CD4-positive, alpha-beta memory T cell (primary cell): Measurements from ENCODE around the gene MLXIP. TPM values are rescaled to one million over a fixed set of nuclear protein-coding genes. Genes with fewer than 3 reads are reported as not detected.

Source experiments
- CTCF ChIA-PET: fragments of 350-600 bp; sonication (Branson Sonifier 250); formaldehyde crosslinking; loops from one replicate; lab custom pipeline; 2021; ENCODE audit warnings: inconsistent platforms; ENCODE audit not compliant: partially characterized antibody; lab: Charles Lee
- POLR2A ChIA-PET: fragments of 350-600 bp; sonication (Branson Sonifier 250); formaldehyde crosslinking; loops from one replicate; lab custom pipeline; 2021; ENCODE audit not compliant: partially characterized antibody; lab: Charles Lee
- DNase-seq, 5 donors: peaks; one replicate each; pipeline versions ENCODE4 v3.0.0 to v3.0.0-alpha.2; 2020 to 2022; ENCODE audit warnings: mixed read lengths in 1 of 5
- H3K27ac ChIP-seq: one replicate; pipeline ENCODE4 v1.7.0; 2013; ENCODE audit warnings: low read depth, low read length
- H3K27me3 ChIP-seq: 2 replicates; pipeline ENCODE4 v1.7.0; 2013; ENCODE audit warnings: mild to moderate bottlenecking, low read length, moderate library complexity; ENCODE audit not compliant: insufficient read depth
- H3K36me3 ChIP-seq: 2 replicates; pipeline ENCODE4 v1.7.0; 2013; ENCODE audit warnings: mild to moderate bottlenecking, low read length, moderate library complexity; ENCODE audit not compliant: insufficient read depth
- H3K4me1 ChIP-seq: 2 replicates; pipeline ENCODE4 v1.7.0; 2013; ENCODE audit warnings: mild to moderate bottlenecking, low read length, moderate library complexity; ENCODE audit not compliant: insufficient read depth
- H3K4me3 ChIP-seq, 2 donors: one replicate each; pipeline ENCODE4 v1.7.0; 2013; ENCODE audit warnings: low read length in 2 of 2, mild to moderate bottlenecking in 1 of 2
- H3K9me3 ChIP-seq, 2 donors: one replicate each; pipeline ENCODE4 v1.7.0; 2013; ENCODE audit warnings: low read length in 2 of 2, control low read depth in 1 of 2; ENCODE audit not compliant: control insufficient read depth in 1 of 2
- H3K27ac Mint-ChIP-seq, 7 donors: one replicate each; pipeline ENCODE4 v1.8.0; 2020 to 2021; ENCODE audit warnings: mixed read lengths in 7 of 7, mild to moderate bottlenecking in 6 of 7, inconsistent platforms in 3 of 7, moderate library complexity in 3 of 7
- H3K27me3 Mint-ChIP-seq, 2 donors: one replicate each; pipeline ENCODE4 v1.8.0; 2020 to 2021; ENCODE audit warnings: mixed read lengths in 2 of 2
- H3K36me3 Mint-ChIP-seq, 2 donors: one replicate each; pipeline ENCODE4 v1.8.0; 2020 to 2021; ENCODE audit warnings: mixed read lengths in 2 of 2, inconsistent platforms in 1 of 2, mild to moderate bottlenecking in 1 of 2
- H3K4me1 Mint-ChIP-seq, 4 donors: one replicate each; pipeline ENCODE4 v1.8.0; 2020 to 2021; ENCODE audit warnings: mixed read lengths in 4 of 4, mild to moderate bottlenecking in 1 of 4
- H3K4me3 Mint-ChIP-seq, 8 donors: one replicate each; pipeline ENCODE4 v1.8.0; 2020 to 2021; ENCODE audit warnings: mixed read lengths in 8 of 8, mild to moderate bottlenecking in 7 of 8, moderate library complexity in 6 of 8, inconsistent platforms in 3 of 8
- H3K9me3 Mint-ChIP-seq, 8 donors: one replicate each; pipeline ENCODE4 v1.8.0; 2020 to 2021; ENCODE audit warnings: mixed read lengths in 8 of 8, mild to moderate bottlenecking in 5 of 8, inconsistent platforms in 3 of 8, moderate library complexity in 1 of 8
- intact Hi-C: fragments of 100-400 bp; cut with micrococcal nuclease; formaldehyde crosslinking; loops from one replicate; pipeline ENCODE4 v1.15.1; 2023
- polyA plus RNA-seq, 2 donors: library from polyadenylated mRNA; unstranded; fragments of 300-500 nt; fragmentation: Illumina TruSeq; gene quantifications; one replicate each; pipeline ENCODE4 v1.2.3, GENCODE V29; 2021
- total RNA-seq, 2 experiments: library from RNA; stranded (reverse); gene quantifications; one replicate each; pipeline ENCODE4 v1.2.3, GENCODE V29; 2021

The MLXIP gene
- total and polyA plus RNA-seq, 4 experiments from 2014 or later = 2.7 to 88.1 (median 51.7) TPM

- Histone ChIP-seq H3K27me3 (no peaks in the 10 kb centered on the region), H3K4me3 (no peak overlapping the region), H3K27ac (no peak overlapping the region), H3K36me3 (no peaks in the 10 kb centered on the region), H3K9me3 (no peaks in the 10 kb centered on the region), H3K4me1 (peaks cover 79% of the 10 kb centered on the region)
- intact Hi-C loops = no loop called here
- H3K4me1 Mint-ChIP-seq = peaks cover 34 to 54% (median 46%) of the 10 kb centered on the region in 4 donors
- H3K27ac Mint-ChIP-seq = peak overlapping the region in 6 of 7 donors; percentile 15 to 81 (median 68)
- H3K9me3 Mint-ChIP-seq = no peaks in the 10 kb centered on the region
- CTCF ChIA-PET = interaction anchor here (1.7 to 2.1 kb wide), 3 partner anchors 9 to 42 kb away, joined by 4 to 7 read pairs (median 6); no protein-coding TSS in a partner anchor
- no peaks in the 10 kb centered on the region for H3K27me3 Mint-ChIP-seq
- peaks cover 1 to 2% of the 10 kb centered on the region in 2 donors for H3K36me3 Mint-ChIP-seq
- peak overlapping the region in 1 of 8 donors; percentile 4 for H3K4me3 Mint-ChIP-seq
- POLR2A ChIA-PET = interaction anchor here (1.2 to 3.9 kb wide), 3 partner anchors 11 to 18 kb away, joined by 3 to 31 read pairs (median 8); partner anchors contain the start of gene MLXIP
- DNase-seq = no peak
Observed at GRCh38 chr12:122096591-122097149, 18.1 kb downstream of the MLXIP start.

- H3K27me3 Mint-ChIP-seq = no peaks in the 10 kb centered on the region
- no peaks in the 10 kb centered on the region for H3K9me3 Mint-ChIP-seq
- intact Hi-C loops = no loop called here
- no peaks in the 10 kb centered on the region for H3K27me3 ChIP-seq
- H3K36me3 Mint-ChIP-seq = peaks cover 0 to 2% of the 10 kb centered on the region in 2 donors
- POLR2A ChIA-PET = interaction anchor here (0.7 to 3.9 kb wide), 3 partner anchors 16 to 1134 kb away, joined by 3 to 31 read pairs (median 5); partner anchors contain the start of gene MLXIP
- no peaks in the 10 kb centered on the region for H3K9me3 ChIP-seq
- no peaks in the 10 kb centered on the region for H3K36me3 ChIP-seq
- no peak overlapping the region for H3K4me3 ChIP-seq
- H3K27ac Mint-ChIP-seq = peak overlapping the region; percentile 42 to 93 (median 88)
- H3K27ac ChIP-seq = no peak overlapping the region
- DNase-seq = no peak
- peak overlapping the region in 2 of 8 donors; percentile 21 to 59 for H3K4me3 Mint-ChIP-seq
- CTCF ChIA-PET = interaction anchor here (1.7 to 2.1 kb wide), 4 partner anchors 8 to 43 kb away, joined by 4 to 7 read pairs (median 6); no protein-coding TSS in a partner anchor
- peaks cover 38 to 62% (median 52%) of the 10 kb centered on the region in 4 donors for H3K4me1 Mint-ChIP-seq
- H3K4me1 ChIP-seq = peaks cover 80% of the 10 kb centered on the region
Observed at GRCh38 chr12:122097584-122097926, 19.0 kb downstream of the MLXIP start.

DNA sequence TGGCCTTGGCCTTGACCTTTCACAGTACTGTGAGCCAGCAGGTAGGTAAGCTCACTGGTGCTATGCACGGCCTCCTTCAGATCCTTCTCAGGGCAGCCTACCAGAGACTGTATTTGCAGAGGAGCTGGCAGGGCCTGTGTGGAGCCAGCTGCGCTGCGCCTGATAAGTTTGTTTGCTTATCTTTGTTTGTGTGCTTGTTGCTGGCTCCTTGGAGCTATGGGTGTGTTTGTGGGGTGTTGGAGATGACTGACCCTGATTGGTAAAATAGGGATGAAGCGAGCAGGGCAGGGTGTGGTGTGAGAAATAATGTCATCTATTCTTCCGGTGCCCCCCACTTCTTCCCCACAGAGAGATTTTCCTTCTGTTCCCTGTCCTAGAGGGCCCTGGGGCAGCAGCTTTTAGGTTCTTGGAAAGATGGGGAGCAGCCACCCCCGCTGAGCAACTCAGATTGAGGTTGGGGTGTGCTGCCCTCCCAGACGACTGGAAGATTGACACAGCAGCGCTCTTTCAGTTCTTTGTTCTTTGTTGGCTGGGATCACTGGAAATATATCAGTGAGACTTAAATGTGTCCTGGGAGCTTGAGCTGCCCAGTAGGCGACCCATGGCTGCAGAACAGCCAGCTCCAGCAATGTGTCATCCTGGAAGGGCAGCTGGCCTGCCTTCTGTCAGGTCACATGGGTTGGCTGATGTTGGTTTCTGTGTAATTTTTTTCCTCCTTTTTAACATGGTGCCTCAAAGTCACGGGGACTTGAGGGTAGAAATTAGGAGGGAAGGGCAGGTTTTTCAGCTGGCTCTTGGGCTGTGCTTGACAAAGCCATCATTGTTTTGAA, 19.6 kb downstream of the MLXIP start:
- POLR2A ChIA-PET = interaction anchor here (0.6 to 3.9 kb wide), 4 partner anchors 8 to 1133 kb away, joined by 3 to 31 read pairs (median 4); partner anchors contain the start of gene MLXIP
- CTCF ChIA-PET = interaction anchor here (0.8 to 1.7 kb wide), 4 partner anchors 10 to 44 kb away, joined by 4 to 7 read pairs (median 6); no protein-coding TSS in a partner anchor
- H3K9me3 Mint-ChIP-seq = no peaks in the 10 kb centered on the region
- H3K27me3 ChIP-seq = no peaks in the 10 kb centered on the region
- intact Hi-C loops = no loop called here
- no peak overlapping the region for H3K4me3 ChIP-seq
- H3K4me3 Mint-ChIP-seq = peak overlapping the region in 4 of 8 donors; percentile 21 to 59 (median 46)
- DNase-seq = no peak
- peaks cover 41 to 68% (median 57%) of the 10 kb centered on the region in 4 donors for H3K4me1 Mint-ChIP-seq
- H3K9me3 ChIP-seq = no peaks in the 10 kb centered on the region
- no peaks in the 10 kb centered on the region for H3K36me3 ChIP-seq
- no peak overlapping the region for H3K27ac ChIP-seq
- H3K36me3 Mint-ChIP-seq = peaks cover 0 to 2% of the 10 kb centered on the region in 2 donors
- no peaks in the 10 kb centered on the region for H3K27me3 Mint-ChIP-seq
- H3K4me1 ChIP-seq = peaks cover 78% of the 10 kb centered on the region
- peak overlapping the region; percentile 75 to 93 (median 88) for H3K27ac Mint-ChIP-seq

DNA sequence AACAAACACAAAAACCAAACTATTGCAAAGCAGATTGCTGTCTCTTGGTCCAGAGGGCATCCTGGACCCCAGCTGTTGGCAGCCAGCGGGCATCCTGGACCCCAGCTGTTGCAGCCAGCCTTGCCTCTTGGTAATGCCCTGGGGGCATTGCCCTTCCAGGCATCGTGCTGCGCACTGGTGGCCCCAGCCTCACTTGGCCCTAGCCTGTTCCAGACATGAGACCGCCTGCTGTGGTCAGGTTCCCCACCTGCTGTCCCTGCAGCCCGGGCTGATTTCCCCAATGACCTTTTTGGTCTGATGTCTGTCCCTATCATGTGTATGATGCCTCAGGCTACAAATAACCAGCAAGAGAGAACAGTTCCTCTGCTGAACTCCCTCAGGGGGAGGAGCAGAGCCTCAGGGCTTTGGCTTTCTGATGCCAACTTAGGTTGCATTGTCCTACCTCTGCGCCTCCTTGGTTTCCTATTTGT, 20.8 kb downstream of the MLXIP start:
- peaks cover 0 to 2% of the 10 kb centered on the region in 2 donors for H3K36me3 Mint-ChIP-seq
- ChIA-PET CTCF (interaction anchor here (1.1 to 1.7 kb wide), 2 partner anchors 18 to 24 kb away, joined by 4 to 6 read pairs; no protein-coding TSS in a partner anchor), POLR2A (interaction anchor here (1.2 to 3.0 kb wide), 4 partner anchors 9 to 21 kb away, joined by 5 to 32 read pairs (median 7); partner anchors contain the start of gene MLXIP)
- Histone ChIP-seq H3K36me3 (no peaks in the 10 kb centered on the region), H3K9me3 (no peaks in the 10 kb centered on the region), H3K4me3 (no peak overlapping the region), H3K4me1 (peaks cover 73% of the 10 kb centered on the region), H3K27me3 (no peaks in the 10 kb centered on the region), H3K27ac (peak overlapping the region; percentile 29)
- H3K4me3 Mint-ChIP-seq = peak overlapping the region in 7 of 8 donors; percentile 71 to 83 (median 76)
- H3K4me1 Mint-ChIP-seq = peaks cover 43 to 77% (median 62%) of the 10 kb centered on the region in 4 donors
- intact Hi-C loops = no loop called here
- H3K27ac Mint-ChIP-seq = peak overlapping the region; percentile 87 to 95 (median 91)
- peak in 1 of 5 donors; percentile 23 for DNase-seq
- H3K27me3 Mint-ChIP-seq = no peaks in the 10 kb centered on the region
- no peaks in the 10 kb centered on the region for H3K9me3 Mint-ChIP-seq

DNA sequence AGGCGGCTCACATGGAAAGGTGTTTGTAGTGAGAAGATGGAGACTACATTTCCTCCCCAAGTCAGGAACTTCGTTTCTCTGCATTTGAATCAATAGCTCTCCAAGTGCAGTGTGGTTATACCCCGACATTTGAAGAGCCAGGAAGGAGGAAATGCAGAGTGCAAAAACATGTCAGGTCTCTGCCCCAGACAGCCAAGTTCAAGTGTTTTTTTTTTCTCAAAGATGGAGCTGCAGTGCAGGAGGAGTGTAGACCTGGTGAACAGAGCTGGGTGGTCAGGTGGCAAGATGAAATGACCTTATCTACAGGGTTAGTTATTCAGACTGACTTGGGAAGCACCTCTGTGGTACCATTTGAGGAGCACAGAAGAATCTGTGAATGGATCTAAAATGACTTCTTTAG, 21.3 kb downstream of the MLXIP start:
- H3K36me3 ChIP-seq = no peaks in the 10 kb centered on the region
- Mint-ChIP-seq H3K27me3 (no peaks in the 10 kb centered on the region), H3K27ac (peak overlapping the region; percentile 87 to 95 (median 91)), H3K4me3 (peak overlapping the region; percentile 71 to 83 (median 78)), H3K36me3 (peaks cover 0 to 2% of the 10 kb centered on the region in 2 donors), H3K4me1 (peaks cover 46 to 82% (median 66%) of the 10 kb centered on the region in 4 donors), H3K9me3 (no peaks in the 10 kb centered on the region)
- no peak overlapping the region for H3K4me3 ChIP-seq
- peak overlapping the region; percentile 29 for H3K27ac ChIP-seq
- intact Hi-C loops = loop anchor here (2.0 kb wide), 1 partner anchor 21 kb away; the partner anchor contains the start of gene MLXIP
- no peaks in the 10 kb centered on the region for H3K9me3 ChIP-seq
- no peaks in the 10 kb centered on the region for H3K27me3 ChIP-seq
- CTCF ChIA-PET = interaction anchor here (0.7 to 1.1 kb wide), 4 partner anchors 9 to 46 kb away, joined by 3 to 4 read pairs (median 3); no protein-coding TSS in a partner anchor
- POLR2A ChIA-PET = interaction anchor here (1.2 to 3.0 kb wide), 4 partner anchors 8 to 21 kb away, joined by 5 to 32 read pairs (median 7); partner anchors contain the start of gene MLXIP
- peaks cover 73% of the 10 kb centered on the region for H3K4me1 ChIP-seq
- DNase-seq = peak; percentile 14 to 35 (median 17)

DNA sequence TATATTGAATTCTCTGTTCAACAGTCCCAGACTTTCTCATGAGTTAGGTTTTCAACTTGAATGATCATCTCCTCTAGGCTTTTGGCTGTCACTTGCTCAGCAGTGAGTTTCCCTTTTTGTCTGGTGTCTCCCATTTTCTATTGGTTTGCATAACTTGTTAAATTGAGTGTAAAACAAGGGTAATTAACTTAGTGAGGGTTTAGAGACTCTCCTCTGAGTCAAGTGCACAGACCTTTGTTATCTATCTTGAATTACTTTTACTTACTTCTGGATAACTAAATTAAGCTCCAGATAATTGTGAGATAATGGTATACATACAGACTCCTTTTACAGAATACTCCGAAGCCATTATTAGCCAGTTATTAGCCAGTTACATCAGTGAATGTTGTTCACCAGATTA, 22.0 kb downstream of the MLXIP start:
- no peaks in the 10 kb centered on the region for H3K27me3 ChIP-seq
- peak overlapping the region in 6 of 8 donors; percentile 22 to 81 (median 67) for H3K4me3 Mint-ChIP-seq
- H3K36me3 Mint-ChIP-seq = peaks cover 0 to 2% of the 10 kb centered on the region in 2 donors
- no peaks in the 10 kb centered on the region for H3K9me3 Mint-ChIP-seq
- peaks cover 48 to 89% (median 70%) of the 10 kb centered on the region in 4 donors for H3K4me1 Mint-ChIP-seq
- no peaks in the 10 kb centered on the region for H3K36me3 ChIP-seq
- CTCF ChIA-PET = interaction anchor here (0.7 to 1.0 kb wide), 3 partner anchors 10 to 46 kb away, joined by 3 read pairs; no protein-coding TSS in a partner anchor
- H3K9me3 ChIP-seq = no peaks in the 10 kb centered on the region
- no peak for DNase-seq
- no peak overlapping the region for H3K4me3 ChIP-seq
- peaks cover 76% of the 10 kb centered on the region for H3K4me1 ChIP-seq
- POLR2A ChIA-PET = interaction anchor here (1.5 to 3.0 kb wide), 3 partner anchors 13 to 22 kb away, joined by 6 to 32 read pairs (median 8); partner anchors contain the start of gene MLXIP
- intact Hi-C loops = loop anchor here (2.0 kb wide), 1 partner anchor 22 kb away; the partner anchor contains the start of gene MLXIP
- H3K27me3 Mint-ChIP-seq = no peaks in the 10 kb centered on the region
- no peak overlapping the region for H3K27ac ChIP-seq
- H3K27ac Mint-ChIP-seq = peak overlapping the region; percentile 77 to 93 (median 83)
